ENCODE results near the gene METRN.

Gene METRN

DNA sequence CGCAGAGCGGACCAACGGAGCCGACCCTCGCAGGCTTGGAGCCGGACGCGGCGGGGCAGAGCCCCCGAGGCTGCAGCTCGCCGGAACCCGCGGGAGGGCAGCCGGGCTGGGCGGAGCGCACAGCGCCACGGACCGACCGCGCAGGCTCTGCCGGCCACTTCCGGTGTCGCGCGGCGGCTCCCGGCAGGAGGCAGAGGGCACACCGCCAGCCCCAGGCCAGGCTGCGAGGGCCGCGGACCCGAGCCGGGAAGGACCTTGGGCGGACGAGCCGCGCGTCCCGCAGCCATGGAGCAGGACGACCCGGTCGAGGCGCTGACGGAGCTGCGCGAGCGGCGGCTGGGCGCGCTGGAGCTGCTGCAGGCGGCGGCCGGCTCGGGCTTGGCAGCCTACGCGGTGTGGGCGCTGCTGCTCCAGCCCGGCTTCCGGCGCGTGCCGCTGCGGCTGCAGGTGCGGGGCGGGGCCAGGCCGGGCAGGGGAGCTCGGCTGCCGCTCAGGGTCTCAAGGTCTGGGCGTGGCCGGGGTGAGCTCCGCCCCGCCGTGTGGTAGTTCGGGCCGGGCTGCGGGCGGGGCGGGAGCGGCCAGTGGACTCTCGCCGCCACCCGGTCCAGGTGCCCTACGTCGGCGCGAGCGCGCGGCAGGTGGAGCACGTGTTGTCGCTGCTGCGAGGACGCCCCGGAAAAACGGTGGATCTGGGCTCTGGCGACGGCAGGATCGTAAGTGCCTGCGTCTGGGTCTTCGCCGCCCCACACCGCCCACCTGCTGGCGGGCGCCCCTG lies 6.3 kb downstream of the METRN start, which contains the start of gene ANTKMT (continued):
- TF ChIP-seq ZNF174 (tag by site-specific recombination; IDR thresholded peaks at IDR 0.05) (0 out of 2 replicates have a peak, but pooled peaks have one; percentile 74), ZNF610 (tag by site-specific recombination; IDR thresholded peaks at IDR 0.05; ENCODE audit: borderline replicate concordance) (no peak), ZEB2 (tag by site-specific recombination; IDR thresholded peaks at IDR 0.05) (peak; percentile 32; the same call in 1 of the 2 replicates), ZNF433 (tag by site-specific recombination; IDR thresholded peaks at IDR 0.05; ENCODE audit: low read depth) (no peak), HOXA7 (CRISPR knock-in tag; IDR thresholded peaks at IDR 0.05; ENCODE audit: borderline replicate concordance) (no peak), ZNF626 (tag by site-specific recombination; IDR thresholded peaks at IDR 0.05) (peak; percentile 93; the same call in 1 of the 2 replicates), ZNF391 (tag by site-specific recombination; IDR thresholded peaks at IDR 0.05; ENCODE audit: borderline replicate concordance, low read depth) (no peak), ZNF23 (tag by site-specific recombination; IDR thresholded peaks at IDR 0.05; ENCODE audit: borderline replicate concordance) (no peak), ZNF621 (tag by site-specific recombination; IDR thresholded peaks at IDR 0.05) (no peak), MYNN (tag by site-specific recombination; IDR thresholded peaks at IDR 0.05; ENCODE audit: borderline replicate concordance) (no peak), ZFP37 (tag by site-specific recombination; IDR thresholded peaks at IDR 0.05) (no peak), ZNF501 (tag by site-specific recombination; IDR thresholded peaks at IDR 0.05) (no peak), ZNF121 (tag by site-specific recombination; IDR thresholded peaks at IDR 0.05) (no peak), ZNF248 (tag by site-specific recombination; IDR thresholded peaks at IDR 0.05) (no peak), ZNF133 (tag by site-specific recombination; IDR thresholded peaks at IDR 0.05) (no peak), ZNF544 (tag by site-specific recombination; IDR thresholded peaks at IDR 0.05) (no peak), ZNF558 (tag by site-specific recombination; IDR thresholded peaks at IDR 0.05) (no peak), ZNF830 (tag by site-specific recombination; IDR thresholded peaks at IDR 0.05; ENCODE audit: low read depth) (no peak), ZNF416 (tag by site-specific recombination; IDR thresholded peaks at IDR 0.05) (no peak), ZNF394 (tag by site-specific recombination; IDR thresholded peaks at IDR 0.05; ENCODE audit: borderline replicate concordance) (no peak), ZBTB21 (tag by site-specific recombination; IDR thresholded peaks at IDR 0.05) (no peak), SETDB1 (IDR thresholded peaks at IDR 0.05; ENCODE audit: insufficient read length, low read length) (no peak), MZF1 (tag by site-specific recombination; IDR thresholded peaks at IDR 0.05; ENCODE audit: borderline replicate concordance) (no peak), ZNF701 (tag by site-specific recombination; IDR thresholded peaks at IDR 0.05) (no peak), ZNF202 (tag by site-specific recombination; IDR thresholded peaks at IDR 0.05; ENCODE audit: borderline replicate concordance) (no peak), ZNF341 (tag by site-specific recombination; IDR thresholded peaks at IDR 0.05; ENCODE audit: low read depth) (no peak), ZNF660 (tag by site-specific recombination; IDR thresholded peaks at IDR 0.05) (peak; percentile 88), ZNF146 (tag by site-specific recombination; IDR thresholded peaks at IDR 0.05) (no peak), ZNF10 (tag by site-specific recombination; IDR thresholded peaks at IDR 0.05) (no peak), ZNF2 (tag by site-specific recombination; IDR thresholded peaks at IDR 0.05) (no peak), ZNF658 (tag by site-specific recombination; IDR thresholded peaks at IDR 0.05) (no peak), ZNF37A (tag by site-specific recombination; IDR thresholded peaks at IDR 0.05) (no peak)
- TF ChIP-seq, protein P1, sequence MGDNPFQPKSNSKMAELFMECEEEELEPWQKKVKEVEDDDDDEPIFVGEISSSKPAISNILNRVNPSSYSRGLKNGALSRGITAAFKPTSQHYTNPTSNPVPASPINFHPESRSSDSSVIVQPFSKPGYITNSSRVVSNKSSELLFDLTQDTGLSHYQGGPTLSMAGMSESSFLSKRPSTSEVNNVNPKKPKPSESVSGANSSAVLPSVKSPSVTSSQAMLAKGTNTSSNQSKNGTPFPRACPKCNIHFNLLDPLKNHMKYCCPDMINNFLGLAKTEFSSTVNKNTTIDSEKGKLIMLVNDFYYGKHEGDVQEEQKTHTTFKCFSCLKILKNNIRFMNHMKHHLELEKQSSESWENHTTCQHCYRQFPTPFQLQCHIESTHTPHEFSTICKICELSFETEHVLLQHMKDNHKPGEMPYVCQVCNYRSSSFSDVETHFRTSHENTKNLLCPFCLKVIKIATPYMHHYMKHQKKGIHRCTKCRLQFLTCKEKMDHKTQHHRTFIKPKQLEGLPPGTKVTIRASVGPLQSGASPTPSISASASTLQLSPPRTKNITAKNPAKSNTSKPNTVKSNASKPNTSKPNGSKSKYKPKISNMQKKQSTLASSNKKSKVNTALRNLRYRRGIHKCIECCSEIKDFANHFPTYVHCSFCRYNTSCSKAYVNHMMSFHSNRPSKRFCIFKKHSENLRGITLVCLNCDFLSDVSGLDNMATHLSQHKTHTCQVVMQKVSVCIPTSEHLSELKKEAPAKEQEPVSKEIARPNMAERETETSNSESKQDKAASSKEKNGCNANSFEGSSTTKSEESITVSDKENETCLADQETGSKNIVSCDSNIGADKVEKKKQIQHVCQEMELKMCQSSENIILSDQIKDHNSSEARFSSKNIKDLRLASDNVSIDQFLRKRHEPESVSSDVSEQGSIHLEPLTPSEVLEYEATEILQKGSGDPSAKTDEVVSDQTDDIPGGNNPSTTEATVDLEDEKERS (tag by site-specific recombination; IDR thresholded peaks at IDR 0.05): no peak
- TF ChIP-seq, protein P2, sequence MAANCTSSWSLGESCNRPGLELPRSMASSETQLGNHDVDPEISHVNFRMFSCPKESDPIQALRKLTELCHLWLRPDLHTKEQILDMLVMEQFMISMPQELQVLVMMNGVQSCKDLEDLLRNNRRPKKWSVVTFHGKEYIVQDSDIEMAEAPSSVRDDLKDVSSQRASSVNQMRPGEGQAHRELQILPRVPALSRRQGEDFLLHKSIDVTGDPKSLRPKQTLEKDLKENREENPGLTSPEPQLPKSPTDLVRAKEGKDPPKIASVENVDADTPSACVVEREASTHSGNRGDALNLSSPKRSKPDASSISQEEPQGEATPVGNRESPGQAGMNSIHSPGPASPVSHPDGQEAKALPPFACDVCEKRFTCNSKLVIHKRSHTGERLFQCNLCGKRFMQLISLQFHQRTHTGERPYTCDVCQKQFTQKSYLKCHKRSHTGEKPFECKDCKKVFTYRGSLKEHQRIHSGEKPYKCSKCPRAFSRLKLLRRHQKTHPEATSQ (tag by site-specific recombination; IDR thresholded peaks at IDR 0.05): no peak
- TF ChIP-seq, protein P3, sequence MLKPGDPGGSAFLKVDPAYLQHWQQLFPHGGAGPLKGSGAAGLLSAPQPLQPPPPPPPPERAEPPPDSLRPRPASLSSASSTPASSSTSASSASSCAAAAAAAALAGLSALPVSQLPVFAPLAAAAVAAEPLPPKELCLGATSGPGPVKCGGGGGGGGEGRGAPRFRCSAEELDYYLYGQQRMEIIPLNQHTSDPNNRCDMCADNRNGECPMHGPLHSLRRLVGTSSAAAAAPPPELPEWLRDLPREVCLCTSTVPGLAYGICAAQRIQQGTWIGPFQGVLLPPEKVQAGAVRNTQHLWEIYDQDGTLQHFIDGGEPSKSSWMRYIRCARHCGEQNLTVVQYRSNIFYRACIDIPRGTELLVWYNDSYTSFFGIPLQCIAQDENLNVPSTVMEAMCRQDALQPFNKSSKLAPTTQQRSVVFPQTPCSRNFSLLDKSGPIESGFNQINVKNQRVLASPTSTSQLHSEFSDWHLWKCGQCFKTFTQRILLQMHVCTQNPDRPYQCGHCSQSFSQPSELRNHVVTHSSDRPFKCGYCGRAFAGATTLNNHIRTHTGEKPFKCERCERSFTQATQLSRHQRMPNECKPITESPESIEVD (tag by site-specific recombination; IDR thresholded peaks at IDR 0.05): no peak

Measured in HEK293 (cell line).